H1 (cell line): ENCODE results near the gene BYSL.

Source experiments
- CTCF ChIP-seq, 3 experiments: IDR thresholded peaks; 1 replicate in 2 of 3; 2 replicates in 1 of 3; pipeline versions ENCODE4 v1.5.1 to v1.6.1; 2011; ENCODE audit warnings: low read length in 3 of 3, mild to moderate bottlenecking in 3 of 3, inconsistent platforms in 2 of 3, low read depth in 1 of 3, moderate library complexity in 1 of 3; ENCODE audit not compliant: insufficient read depth in 1 of 3; ENCODE audit errors: control extremely low read depth in 1 of 3
- KDM4A ChIP-seq: IDR thresholded peaks from one replicate; pipeline ENCODE4 v1.7.1; 2012; ENCODE audit warnings: low read depth, mild to moderate bottlenecking, moderate library complexity, low read length, inconsistent platforms; ENCODE audit not compliant: severe bottlenecking
- MAX ChIP-seq: IDR thresholded peaks from 2 replicates; pipeline ENCODE4 v1.6.1; 2012; ENCODE audit warnings: inconsistent platforms
- SIX5 ChIP-seq: IDR thresholded peaks from 2 replicates; pipeline ENCODE4 v1.6.1; 2011; ENCODE audit warnings: mild to moderate bottlenecking, low read depth, low read length

GRCh38 chr6:41975276-41975675 lies 54.0 kb downstream of the BYSL start:
- TF ChIP-seq CTCF (IDR thresholded peaks at IDR 0.05; ENCODE audit: control extremely low read depth in 1 of 3, insufficient read depth in 1 of 3, low read depth in 1 of 3, low read length in 3 of 3) (no peak), MAX (no peak), SIX5 (no peak), KDM4A (no peak)
